COLO668 (cell line): Measurements from ENCODE around the gene ZFYVE19.

Experiments used
- DNase-seq: peaks from one replicate; lab custom pipeline; 2025; ENCODE audit not compliant: unreplicated experiment; lab: John Stamatoyannopoulos, UW

The ZFYVE19 gene

GRCh38 chr15:40812721-40813425, 6.0 kb downstream of the ZFYVE19 start:
- DNase-seq, result no peak

DNA sequence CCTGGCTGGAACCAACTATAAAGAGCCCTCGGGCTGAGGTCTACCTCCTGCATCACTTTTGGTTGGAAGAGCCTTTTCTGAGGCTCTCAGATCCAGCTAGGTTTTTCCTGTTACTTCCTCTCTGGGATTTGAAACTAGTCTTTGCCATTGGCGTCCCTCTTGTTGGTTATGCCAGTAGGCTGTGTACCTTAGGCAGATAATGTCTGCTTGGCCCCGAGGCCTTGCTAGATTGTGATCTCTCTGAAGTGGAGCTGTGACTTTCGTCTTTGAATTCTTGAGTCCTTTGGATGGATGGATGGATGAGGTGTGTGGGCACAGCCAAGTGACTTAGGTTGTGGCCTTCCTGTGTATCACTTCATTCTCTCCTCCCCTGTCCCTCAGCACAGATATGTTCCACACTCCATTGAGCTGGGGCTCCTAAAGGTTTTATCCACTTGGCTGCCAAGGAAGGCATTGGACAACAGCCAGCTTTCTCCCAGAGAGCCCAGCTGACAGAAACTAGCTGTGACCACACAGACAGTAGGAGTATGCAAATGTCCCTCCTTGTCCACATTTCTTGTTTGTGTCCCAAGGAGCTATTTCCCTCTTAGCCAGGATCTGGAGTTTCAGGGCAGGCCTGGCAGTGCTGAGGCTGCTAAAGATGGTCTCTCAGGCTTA, 8.3 kb downstream of the ZFYVE19 start:
- no peak for DNase-seq

DNA sequence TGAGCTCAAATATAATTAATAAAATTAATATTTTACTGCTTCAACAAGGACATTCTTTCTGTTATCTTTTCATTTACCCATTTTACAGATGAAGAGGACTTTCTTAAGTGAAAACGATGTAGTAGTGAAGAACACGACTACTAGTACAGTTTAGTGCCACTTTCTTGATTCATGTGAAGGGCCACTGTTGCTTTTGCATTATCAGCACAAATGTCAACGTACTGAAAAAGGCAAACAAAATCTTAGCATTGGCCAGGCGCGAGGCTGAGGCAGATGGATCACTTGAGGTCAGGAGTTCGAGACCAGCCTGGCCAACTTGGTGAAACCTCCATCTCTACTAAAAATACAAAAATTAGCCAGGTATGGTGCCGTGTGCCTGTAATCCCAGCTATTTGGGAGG, 12.2 kb downstream of the ZFYVE19 start:
- no peak for DNase-seq

DNA sequence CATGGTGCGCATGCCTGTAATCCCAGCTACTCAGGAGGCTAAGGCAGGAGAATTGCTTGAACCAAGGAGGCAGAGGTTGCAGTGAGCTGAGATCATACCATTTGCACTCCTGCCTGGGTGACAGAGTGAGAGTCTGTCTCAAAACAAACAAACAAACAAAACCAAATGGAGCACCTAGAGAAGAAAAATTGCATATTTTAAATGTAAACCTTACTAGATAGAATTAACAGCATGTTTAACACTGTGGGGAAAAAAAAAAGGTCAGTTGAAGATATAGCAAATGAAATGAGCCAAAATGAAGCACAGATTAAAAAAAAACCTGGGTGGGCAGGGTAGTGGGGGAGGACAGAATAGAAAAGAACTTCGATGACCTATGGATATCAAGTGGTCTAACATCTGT, 14.3 kb downstream of the ZFYVE19 start:
- no peak for DNase-seq

- no peak for DNase-seq
Observed at GRCh38 chr15:40823572-40824343, 16.9 kb downstream of the ZFYVE19 start.

DNA sequence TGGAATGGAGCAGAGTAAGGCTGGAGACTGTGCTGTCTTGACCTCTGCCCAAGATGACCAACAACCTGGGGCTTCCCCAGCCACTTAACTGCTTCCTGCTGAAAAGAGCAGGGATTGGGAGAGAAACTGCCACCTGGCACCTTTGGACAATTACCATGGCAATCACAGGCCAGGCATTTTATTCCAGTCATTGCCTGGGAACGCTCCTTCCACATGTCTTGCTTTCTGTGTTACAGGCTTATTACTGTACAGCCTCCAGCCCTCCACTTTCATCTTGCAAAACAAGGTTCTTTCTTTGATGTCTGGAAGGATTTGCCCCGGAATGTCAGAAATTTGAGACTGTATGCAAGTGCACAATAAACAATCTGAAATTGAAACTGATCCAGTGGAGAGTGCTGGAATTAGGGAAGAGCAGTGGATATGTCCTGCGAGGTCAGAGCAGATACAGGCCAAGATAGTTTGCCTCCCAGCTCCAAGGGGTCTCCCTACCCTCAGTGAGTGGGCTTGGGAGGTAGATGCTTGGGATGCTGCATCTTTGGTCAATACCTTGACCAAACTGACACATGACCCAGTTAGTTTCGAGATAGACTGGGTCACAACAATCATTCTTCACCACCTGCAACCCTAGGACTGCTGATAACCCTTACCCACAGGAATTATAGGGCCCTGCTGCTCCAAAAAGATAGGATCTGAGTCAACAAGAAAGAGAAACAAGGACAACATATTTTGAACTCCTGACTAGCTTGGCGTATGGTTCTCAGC, 19.0 kb downstream of the ZFYVE19 start:
- no peak for DNase-seq

DNA sequence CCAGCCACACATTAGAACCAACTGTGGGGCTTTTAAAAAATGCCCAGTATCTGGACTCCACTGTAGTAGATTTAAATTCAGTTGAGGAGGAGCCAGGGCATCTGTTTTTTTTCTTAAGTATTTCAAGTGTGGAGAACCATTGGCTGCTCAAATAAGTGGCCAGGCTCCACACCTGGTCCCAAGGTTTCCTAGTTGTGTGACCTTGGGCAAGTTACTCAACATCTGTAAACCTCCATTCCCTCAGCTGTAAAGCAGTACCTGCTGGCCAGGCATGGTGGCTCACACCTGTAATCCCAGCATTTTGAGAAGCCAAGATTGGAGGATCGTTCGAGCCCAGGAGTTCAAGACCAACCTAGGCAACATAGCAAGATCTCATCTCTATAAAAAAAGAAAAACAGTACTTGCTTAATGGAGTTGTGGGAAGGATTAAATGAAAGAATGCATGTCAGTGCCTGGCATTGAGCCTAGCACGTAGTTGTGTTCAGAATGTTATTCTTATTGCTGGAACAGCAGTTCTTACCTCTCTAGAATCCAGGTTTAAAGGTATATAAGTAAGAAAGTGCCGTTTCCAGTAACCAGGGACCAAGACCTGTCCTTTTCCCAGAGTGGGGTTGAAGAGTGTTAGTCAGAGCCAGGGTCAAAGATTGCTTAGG, 19.7 kb downstream of the ZFYVE19 start:
- no peak for DNase-seq

DNA sequence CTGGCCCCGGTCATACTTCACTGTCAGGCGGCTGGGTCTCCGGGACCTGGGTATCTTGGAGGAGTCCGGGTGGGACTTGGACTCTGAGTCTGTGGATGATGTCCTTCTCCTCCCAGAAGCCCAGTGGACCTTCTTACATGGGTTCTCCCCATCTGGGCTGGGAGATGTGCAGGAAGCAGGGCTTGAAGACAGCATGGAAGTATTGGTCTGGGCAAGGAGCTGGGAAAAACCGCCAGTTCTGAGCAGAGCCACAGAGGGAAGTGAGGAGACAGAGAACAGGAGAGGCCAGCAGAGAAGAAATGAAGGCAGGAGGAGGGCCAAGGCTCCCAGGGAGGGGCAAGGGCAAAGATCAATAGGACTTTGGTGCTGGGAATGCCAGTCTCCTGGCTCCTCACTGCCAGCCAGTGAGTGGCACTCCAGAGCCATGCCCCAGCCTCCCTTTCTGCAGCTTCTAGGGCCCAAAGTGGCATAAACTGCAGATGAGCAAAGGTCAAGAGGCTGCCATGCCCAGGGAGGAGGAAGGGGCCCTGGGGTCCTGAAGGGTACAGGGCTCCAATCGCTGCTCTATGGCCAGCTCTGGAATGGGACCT, 21.7 kb downstream of the ZFYVE19 start, which contains the start of gene PPP1R14D:
Gene PPP1R14D (minus strand): TSS at position 262 of the 590 bp plus-strand sequence. CDS start 67 bp downstream, at position 195.
- DNase-seq, result peak; percentile 58

DNA sequence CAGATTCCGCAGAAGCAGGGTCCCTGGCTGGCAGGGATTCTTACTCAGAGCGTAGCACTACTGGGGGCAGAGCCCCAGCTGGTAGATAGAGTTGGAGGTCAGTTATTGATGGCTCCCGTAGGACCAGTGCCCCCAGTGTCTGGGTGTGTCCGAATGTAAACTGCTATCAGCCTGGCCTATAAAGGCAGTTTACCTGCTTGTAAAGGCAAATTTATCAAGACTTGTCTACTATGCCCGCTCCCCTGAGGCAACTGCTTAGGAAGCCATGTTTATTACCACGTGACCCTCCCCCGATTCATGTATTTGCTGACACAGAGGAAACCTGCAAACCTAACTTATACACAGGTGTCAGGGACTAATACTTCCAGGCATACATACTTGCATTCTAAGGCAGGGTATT, 22.2 kb downstream of the ZFYVE19 start:
- DNase-seq, result peak; percentile 56

DNA sequence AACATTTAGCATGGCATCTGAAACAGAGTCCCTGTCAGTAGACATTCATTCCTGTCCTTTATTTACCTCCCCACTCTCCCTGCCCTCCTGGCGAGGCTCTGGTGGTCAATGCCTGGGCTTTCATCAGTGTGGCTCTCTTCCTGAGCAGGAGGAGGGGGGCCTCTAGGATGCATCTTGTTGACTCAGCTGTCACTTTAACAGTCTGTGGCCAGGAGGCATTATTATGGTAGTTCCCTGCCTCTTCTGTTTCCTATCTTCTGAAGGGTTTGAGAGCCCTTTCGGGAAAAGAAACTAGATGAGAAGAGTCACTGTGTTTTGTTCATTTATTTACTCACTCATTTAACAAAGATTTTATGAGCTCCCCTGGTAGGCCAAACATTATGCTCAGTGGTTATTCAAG, 24.0 kb downstream of the ZFYVE19 start:
- peak; percentile 83 for DNase-seq

- no peak for DNase-seq
Observed at GRCh38 chr15:40831861-40832260, 25.0 kb downstream of the ZFYVE19 start.

DNA sequence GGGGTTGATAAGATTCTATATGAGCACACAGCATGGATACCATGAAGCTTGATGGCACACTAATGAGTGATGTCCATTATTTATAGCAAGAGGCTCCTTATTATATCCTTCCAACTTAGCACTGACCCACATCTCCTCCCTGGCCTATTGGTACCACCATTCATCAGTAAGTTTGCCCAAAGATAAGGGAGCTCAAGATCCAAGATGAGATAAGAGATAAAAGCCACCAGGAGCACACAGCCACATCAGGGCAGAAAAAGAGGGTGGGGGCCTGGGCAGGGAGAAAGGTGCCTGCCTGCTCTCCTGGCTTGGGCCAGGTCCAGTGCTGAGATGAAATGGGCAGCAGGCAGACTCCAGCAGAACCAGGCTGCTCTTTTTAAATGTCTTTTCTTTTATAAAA, 26.0 kb downstream of the ZFYVE19 start:
- no peak for DNase-seq

DNA sequence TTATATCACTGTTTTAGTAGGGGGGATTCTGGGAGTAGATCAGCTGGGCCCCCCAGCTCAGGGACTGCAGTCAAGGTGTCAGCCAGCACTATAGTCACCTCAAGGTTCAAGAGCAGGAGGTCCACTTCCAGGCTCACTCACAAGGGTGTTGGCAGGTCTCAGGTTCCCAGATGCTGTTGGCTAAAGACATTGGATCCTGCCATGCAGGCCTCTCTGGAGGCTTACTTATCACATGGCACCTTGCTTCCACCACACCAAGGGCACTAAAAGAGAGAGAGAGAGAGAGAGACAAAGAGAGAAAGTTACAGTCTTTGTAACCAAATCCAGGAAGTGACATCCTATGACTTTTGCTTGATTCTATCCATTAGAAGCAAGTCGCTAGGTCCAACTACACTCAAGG, 29.1 kb downstream of the ZFYVE19 start:
- no peak for DNase-seq

GRCh38 chr15:40838756-40839155, 31.9 kb downstream of the ZFYVE19 start:
- no peak for DNase-seq

DNA sequence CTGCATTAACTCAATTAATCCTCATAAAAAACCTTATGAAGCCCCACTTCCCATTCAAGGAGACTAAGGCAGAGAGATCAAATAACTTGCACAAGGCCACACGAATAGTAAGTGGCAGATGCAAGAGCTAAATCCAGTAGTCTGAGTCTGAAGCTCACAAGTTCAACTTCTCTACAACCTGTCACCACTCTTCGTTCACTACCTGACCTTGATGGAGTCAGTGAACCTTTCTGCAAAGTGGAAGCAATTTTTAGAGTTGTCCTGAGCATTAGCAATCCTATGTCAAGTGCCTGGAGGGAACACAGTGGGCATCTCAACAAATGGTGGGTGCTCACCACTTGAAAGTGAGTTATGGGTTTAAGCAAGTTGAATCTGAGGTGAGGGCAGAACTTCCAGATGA, 34.9 kb downstream of the ZFYVE19 start:
- no peak for DNase-seq

GRCh38 chr15:40843261-40843884, 36.5 kb downstream of the ZFYVE19 start:
- DNase-seq, result no peak

DNA sequence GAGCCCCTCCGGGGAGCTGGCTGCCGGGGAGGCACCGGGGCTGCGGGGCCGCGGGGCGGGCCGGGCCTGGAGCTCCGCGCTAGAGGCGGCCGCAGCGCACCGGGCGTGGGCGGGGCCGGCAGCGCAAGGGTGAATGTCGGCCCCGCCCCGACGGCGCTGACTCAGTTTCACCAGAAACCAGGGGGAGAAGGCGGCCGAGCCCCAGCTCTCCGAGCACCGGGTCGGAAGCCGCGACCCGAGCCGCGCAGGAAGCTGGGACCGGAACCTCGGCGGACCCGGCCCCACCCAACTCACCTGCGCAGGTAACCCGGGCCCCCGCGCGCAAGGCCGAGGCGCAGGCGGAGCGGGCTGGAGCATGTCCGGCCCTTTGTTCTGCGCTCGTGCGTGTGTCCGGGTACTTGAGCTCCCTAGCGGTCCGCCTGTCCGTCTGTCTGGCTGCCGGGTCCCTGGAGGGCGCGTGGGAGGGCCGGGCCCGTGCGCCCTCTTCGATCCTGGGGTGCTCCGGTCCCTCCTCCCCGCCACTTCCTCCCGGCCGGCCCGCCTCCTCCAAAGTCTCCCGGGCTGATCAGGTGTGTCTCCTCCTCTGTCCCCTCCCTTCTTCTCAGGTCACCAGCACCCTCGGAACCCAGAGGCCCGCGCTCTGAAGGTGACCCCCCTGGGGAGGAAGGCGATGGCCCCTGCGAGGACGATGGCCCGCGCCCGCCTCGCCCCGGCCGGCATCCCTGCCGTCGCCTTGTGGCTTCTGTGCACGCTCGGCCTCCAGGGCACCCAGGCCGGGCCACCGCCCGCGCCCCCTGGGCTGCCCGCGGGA, 37.2 kb downstream of the ZFYVE19 start, which contains the start of gene SPINT1:
Gene SPINT1 (plus strand): TSS at position 164 of the 811 bp plus-strand sequence. CDS start 507 bp downstream, at position 671.
- peak; percentile 83 for DNase-seq

- DNase-seq, result peak; percentile 69
Observed at GRCh38 chr15:40844696-40845030, 37.8 kb downstream of the ZFYVE19 start.

- no peak for DNase-seq
Observed at GRCh38 chr15:40845036-40845435, 38.1 kb downstream of the ZFYVE19 start.
